OCI-LY3 (cell line): Measurements from ENCODE around the gene FUBP1.

Experiments
- EZH2phosphoT487 ChIP-seq: fragments of 200-600 bp; shearing (Covaris generic); IDR thresholded peaks from 2 replicates; pipeline ENCODE4 v1.6.1; 2018; ENCODE audit warnings: antibody characterized with exemption, mixed run types, low read depth
- TF ChIP-seq, protein P1 (sequence below): fragments of 200-600, 300-600 bp; sonication (generic); IDR thresholded peaks from 2 replicates; pipeline ENCODE4 v1.5.1; 2014; ENCODE audit warnings: antibody characterized with exemption, low read length, low read depth

GRCh38 chr1:77991638-77992037, 12.8 kb upstream of the FUBP1 start:
- TF ChIP-seq, protein P1, sequence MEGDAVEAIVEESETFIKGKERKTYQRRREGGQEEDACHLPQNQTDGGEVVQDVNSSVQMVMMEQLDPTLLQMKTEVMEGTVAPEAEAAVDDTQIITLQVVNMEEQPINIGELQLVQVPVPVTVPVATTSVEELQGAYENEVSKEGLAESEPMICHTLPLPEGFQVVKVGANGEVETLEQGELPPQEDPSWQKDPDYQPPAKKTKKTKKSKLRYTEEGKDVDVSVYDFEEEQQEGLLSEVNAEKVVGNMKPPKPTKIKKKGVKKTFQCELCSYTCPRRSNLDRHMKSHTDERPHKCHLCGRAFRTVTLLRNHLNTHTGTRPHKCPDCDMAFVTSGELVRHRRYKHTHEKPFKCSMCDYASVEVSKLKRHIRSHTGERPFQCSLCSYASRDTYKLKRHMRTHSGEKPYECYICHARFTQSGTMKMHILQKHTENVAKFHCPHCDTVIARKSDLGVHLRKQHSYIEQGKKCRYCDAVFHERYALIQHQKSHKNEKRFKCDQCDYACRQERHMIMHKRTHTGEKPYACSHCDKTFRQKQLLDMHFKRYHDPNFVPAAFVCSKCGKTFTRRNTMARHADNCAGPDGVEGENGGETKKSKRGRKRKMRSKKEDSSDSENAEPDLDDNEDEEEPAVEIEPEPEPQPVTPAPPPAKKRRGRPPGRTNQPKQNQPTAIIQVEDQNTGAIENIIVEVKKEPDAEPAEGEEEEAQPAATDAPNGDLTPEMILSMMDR, result no peak
- no peak for TF ChIP-seq EZH2phosphoT487
